AG09309 (cell line): ENCODE results near the gene MELTF.

Source experiments
- DNase-seq: peaks from one replicate; pipeline ENCODE4 v3.0.0-alpha.2; 2010; ENCODE audit warnings: low read depth
- H3K4me3 ChIP-seq: 2 replicates; pipeline ENCODE4 v1.5.1; 2011; ENCODE audit warnings: mild to moderate bottlenecking, low read depth, low read length, moderate library complexity; ENCODE audit not compliant: control insufficient read depth
- CTCF ChIP-seq: IDR thresholded peaks from 2 replicates; pipeline ENCODE4 v1.5.1; 2011; ENCODE audit warnings: mild to moderate bottlenecking, low read depth, low read length, inconsistent platforms; ENCODE audit not compliant: insufficient read depth, control insufficient read depth; ENCODE audit errors: missing control alignments

The MELTF gene

DNA sequence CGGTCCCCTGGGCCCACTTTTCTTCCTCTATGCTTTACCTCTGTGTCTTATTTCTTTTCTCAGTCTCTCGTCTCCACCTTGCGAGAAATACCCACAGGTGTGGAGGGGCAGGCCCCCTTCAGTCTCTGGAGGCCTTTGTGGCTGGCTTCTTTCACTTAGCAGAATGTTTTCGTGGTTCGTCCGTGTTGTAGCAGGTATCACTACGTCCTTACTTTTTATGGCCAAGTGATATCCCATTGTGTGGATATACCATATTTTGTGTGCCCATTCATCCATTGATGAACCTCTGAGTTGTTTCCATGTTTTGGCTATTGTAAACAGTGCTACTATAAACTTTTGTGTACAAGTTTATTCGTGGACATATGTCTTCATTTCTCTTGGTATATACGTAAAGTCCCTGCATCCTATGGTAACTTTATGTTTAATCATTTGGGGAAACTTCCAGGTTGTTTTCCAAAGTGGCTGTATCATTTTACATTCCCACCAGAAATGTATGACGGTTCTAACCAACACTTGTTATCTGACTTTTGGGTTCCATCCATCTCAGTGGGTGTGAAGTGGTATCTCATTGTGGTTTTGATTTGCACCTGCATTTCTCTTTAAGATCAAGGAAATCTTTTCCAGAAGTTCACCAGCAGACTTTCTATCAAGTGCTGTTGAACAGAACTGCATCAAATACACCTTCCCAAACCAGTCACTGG, 66.5 kb downstream of the MELTF start:
- no peak for DNase-seq
- H3K4me3 ChIP-seq, result no peak overlapping the region
- no peak for TF ChIP-seq CTCF

DNA sequence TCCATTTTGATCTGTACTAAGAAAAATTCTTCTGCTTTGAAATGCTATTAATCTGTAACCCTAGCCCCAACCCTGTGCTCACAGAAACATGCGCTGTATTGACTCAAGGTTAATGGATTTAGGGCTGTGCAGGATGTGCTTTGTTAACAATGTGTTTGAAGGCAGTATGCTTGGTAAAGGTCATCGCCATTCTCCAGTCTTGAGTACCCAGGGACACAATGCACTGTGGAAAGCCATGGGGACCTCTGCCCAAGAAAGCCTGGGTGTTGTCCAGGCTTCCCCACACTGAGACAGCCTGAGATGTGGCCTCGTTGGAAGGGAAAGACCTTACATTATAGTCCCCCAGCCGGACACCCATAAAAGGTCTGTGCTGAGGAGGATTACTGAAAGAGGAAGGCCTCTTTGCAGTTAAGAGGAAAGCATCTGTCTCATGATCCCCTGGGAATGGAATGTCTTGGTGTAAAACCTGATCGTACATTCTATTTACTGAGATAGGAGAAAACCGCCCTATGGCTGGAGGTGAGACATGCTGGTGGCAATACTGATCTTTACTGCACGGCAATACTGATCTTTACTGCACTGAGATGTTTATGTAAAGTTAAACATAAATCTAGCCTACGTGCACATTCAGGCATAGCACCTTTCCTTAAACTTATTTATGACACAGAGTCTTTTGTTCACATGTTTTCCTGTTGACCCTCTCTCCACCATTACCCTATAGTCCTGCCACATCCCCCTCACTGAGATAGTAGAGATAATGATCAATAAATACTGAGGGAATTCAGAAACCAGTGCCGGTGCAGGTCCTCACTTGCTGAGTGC, 67.3 kb downstream of the MELTF start:
- no peak for DNase-seq
- no peak overlapping the region for H3K4me3 ChIP-seq

GRCh38 chr3:196954832-196955231, 74.8 kb downstream of the MELTF start:
- no peak for DNase-seq
- H3K4me3 ChIP-seq, result no peak overlapping the region
- TF ChIP-seq CTCF, result no peak

More for the DNA sequence above, 67.3 kb downstream of the MELTF start:
- no peak for TF ChIP-seq CTCF
